Measurements from ENCODE around the gene TMEM109. TPM values are rescaled to one million over a fixed set of nuclear protein-coding genes. Genes with fewer than 3 reads are reported as not detected.
A peak's percentile ranks its signal among the peaks of the same experiment; 100 is the strongest.

Gene TMEM109
- total and polyA plus RNA-seq, 9 of the 15 experiments (the other 6 are each of a cell fraction or from before 2014, with no cell fraction given): 9.2 to 71.3 (median 30.5) TPM

- TF ChIP-seq MBD1 (CRISPR knock-in tag; IDR thresholded peaks at IDR 0.05) (no peak), ZFX (CRISPR knock-in tag; IDR thresholded peaks at IDR 0.05) (peak; percentile 70), RAD51 (IDR thresholded peaks at IDR 0.05; ENCODE audit: borderline replicate concordance, low read depth) (0 out of 2 replicates have a peak, but pooled peaks have one; percentile 34), MEIS2 (IDR thresholded peaks at IDR 0.05; ENCODE audit: partially characterized antibody) (peak; percentile 41), NFATC3 (IDR thresholded peaks at IDR 0.05) (no peak), ZBTB9 (CRISPR knock-in tag; IDR thresholded peaks at IDR 0.05) (peak; percentile 16; the same call in 1 of the 2 replicates), FOXJ2 (tag; IDR thresholded peaks at IDR 0.05) (peak; percentile 60; the same call in 1 of the 2 replicates), SP1 (CRISPR knock-in tag; IDR thresholded peaks at IDR 0.05) (peak; percentile 60; the same call in 1 of the 2 replicates), TBP (optimal IDR thresholded peaks at IDR 0.05; ENCODE audit: low read depth, low read length) (peak; percentile 83)
- TF ChIP-seq, protein P1, sequence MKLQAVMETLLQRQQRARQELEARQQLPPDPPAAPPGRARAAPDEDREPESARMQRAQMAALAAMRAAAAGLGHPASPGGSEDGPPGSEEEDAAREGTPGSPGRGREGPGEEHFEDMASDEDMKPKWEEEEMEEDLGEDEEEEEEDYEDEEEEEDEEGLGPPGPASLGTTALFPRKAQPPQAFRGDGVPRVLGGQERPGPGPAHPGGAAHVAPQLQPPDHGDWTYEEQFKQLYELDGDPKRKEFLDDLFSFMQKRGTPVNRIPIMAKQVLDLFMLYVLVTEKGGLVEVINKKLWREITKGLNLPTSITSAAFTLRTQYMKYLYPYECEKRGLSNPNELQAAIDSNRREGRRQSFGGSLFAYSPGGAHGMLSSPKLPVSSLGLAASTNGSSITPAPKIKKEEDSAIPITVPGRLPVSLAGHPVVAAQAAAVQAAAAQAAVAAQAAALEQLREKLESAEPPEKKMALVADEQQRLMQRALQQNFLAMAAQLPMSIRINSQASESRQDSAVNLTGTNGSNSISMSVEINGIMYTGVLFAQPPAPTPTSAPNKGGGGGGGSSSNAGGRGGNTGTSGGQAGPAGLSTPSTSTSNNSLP (IDR thresholded peaks at IDR 0.05; ENCODE audit: borderline replicate concordance, low read depth, low read length): no peak
- TF ChIP-seq, protein P2, sequence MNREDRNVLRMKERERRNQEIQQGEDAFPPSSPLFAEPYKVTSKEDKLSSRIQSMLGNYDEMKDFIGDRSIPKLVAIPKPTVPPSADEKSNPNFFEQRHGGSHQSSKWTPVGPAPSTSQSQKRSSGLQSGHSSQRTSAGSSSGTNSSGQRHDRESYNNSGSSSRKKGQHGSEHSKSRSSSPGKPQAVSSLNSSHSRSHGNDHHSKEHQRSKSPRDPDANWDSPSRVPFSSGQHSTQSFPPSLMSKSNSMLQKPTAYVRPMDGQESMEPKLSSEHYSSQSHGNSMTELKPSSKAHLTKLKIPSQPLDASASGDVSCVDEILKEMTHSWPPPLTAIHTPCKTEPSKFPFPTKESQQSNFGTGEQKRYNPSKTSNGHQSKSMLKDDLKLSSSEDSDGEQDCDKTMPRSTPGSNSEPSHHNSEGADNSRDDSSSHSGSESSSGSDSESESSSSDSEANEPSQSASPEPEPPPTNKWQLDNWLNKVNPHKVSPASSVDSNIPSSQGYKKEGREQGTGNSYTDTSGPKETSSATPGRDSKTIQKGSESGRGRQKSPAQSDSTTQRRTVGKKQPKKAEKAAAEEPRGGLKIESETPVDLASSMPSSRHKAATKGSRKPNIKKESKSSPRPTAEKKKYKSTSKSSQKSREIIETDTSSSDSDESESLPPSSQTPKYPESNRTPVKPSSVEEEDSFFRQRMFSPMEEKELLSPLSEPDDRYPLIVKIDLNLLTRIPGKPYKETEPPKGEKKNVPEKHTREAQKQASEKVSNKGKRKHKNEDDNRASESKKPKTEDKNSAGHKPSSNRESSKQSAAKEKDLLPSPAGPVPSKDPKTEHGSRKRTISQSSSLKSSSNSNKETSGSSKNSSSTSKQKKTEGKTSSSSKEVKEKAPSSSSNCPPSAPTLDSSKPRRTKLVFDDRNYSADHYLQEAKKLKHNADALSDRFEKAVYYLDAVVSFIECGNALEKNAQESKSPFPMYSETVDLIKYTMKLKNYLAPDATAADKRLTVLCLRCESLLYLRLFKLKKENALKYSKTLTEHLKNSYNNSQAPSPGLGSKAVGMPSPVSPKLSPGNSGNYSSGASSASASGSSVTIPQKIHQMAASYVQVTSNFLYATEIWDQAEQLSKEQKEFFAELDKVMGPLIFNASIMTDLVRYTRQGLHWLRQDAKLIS (CRISPR knock-in tag; IDR thresholded peaks at IDR 0.05): peak; percentile 81; the same call in 1 of the 2 replicates
Observed at GRCh38 chr11:60906132-60906972, 7.6 kb upstream of the TMEM109 start, which contains the start of gene PRPF19 (continued).

Data from K562 (cell line).